ENCODE measurements around the gene DPP6.

GRCh38 chr7:154686305-154686704, 634.1 kb downstream of the DPP6 start:
- TF ChIP-seq POLR2AphosphoS5 (IDR thresholded peaks at IDR 0.05; ENCODE audit: low read depth, low read length), result no peak
- no peak for TF ChIP-seq POLR2A (IDR thresholded peaks at IDR 0.05; ENCODE audit: low read depth, low read length)
- TF ChIP-seq POU2F2 (IDR thresholded peaks at IDR 0.05; ENCODE audit: low read depth, low read length), result no peak
- no peak for TF ChIP-seq SPI1 (IDR thresholded peaks at IDR 0.05; ENCODE audit: low read depth, low read length)
- no peak for TF ChIP-seq TAF1 (IDR thresholded peaks at IDR 0.05; ENCODE audit: low read depth, low read length)
